ENCODE measurements around the gene PCNX1.
"Not testable (repeated sequence)": the region's sequence is repeated elsewhere in the genome, so short reads cannot be mapped to it uniquely, and the experiment has no call there.

PCNX1 gene

DNA sequence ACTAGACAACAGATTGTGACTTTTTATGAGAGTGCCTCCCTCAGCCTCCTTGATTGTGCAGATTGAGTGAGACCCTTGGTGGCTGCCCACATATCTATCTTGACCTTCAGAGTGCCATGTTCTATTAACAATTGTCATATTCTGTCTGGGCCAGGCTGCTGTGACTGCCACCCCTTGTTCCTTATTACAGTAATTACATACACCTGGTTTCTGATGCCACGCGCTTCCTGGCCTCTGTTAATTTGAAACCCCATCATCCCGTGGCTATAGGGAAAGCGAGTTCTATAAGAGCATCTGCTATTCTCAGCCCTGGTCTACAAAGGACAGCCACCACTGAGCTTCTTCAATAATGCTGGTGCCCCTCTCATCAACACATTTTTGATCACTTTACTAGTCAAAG is 228.7 kb downstream of the PCNX1 start:
- no peak for DNase-seq

DNA sequence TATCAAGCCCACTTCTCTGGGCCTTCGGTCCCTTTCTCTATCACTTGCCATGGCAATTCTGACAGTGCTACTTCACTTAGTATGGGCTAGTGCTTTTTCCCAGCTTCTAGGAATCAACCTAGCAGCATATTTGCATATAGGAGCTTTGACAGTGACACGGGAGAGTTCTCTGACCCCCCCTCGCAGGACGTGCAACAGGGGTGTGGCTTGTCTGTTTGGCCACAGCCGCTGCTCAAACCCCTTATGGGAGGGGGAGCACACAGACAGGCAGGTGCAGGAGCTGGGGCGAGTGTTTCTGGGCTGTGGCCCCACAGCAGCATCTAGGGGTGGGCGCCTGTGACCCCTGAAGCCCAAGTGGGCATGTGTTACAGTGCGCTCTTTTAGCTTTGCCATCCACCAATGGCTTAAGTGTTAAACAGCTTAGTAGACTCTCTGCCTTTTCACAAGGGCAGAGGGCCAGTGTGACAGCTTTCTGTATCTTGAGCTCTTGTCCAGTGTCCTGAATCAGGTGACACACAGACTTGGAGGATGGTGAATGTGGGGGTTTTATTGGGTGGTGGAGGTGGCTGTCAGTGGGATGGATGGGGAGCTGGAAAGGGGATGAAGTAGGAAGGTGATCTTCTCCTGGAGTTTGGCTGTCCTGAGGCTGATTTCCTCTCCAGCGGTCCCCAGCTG is 229.3 kb downstream of the PCNX1 start:
- DNase-seq, result no peak

DNA sequence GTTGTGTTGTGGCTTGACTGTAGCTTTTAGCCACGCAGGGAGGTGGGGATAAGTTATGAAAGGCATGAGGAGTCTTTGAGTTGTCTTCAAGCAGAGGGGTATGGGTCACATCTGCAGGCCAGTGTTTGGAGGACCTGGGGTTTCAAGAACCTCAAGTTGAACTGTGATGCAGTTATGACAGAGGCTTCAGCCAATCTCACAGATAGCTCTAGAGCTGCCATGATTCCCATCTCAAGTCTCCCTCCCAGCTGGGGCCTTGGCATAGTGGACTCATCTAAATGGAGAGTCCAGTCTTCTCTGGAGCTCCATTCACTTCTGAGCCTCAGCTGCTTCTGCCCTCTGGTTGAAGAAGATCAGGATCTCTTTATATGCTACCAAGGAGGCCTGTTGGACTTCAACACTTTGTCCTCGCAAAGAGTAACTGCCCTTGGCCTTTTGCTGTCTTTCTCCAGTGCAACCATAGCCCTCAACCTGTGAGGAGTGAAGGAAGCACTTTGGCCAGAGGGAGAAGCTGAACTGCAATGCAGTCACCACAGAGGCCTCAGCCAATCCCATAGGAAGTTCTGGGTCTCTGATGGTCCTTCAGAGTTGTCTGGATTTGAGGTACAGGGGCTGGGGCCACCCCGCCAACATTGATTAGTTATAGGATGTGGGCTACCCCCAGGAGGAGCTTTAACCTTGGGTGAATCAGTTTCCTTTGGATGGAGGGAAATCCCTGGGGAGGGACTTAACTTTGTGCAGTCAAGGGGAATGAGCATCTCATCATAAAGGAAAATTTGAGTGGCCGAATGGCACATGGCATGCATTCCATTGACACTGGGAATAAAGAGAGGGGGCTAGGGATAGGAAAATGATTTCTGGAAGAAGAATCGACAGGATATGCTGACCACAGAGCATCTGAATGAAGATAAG is 230.5 kb downstream of the PCNX1 start:
- DNase-seq, result no peak

DNA sequence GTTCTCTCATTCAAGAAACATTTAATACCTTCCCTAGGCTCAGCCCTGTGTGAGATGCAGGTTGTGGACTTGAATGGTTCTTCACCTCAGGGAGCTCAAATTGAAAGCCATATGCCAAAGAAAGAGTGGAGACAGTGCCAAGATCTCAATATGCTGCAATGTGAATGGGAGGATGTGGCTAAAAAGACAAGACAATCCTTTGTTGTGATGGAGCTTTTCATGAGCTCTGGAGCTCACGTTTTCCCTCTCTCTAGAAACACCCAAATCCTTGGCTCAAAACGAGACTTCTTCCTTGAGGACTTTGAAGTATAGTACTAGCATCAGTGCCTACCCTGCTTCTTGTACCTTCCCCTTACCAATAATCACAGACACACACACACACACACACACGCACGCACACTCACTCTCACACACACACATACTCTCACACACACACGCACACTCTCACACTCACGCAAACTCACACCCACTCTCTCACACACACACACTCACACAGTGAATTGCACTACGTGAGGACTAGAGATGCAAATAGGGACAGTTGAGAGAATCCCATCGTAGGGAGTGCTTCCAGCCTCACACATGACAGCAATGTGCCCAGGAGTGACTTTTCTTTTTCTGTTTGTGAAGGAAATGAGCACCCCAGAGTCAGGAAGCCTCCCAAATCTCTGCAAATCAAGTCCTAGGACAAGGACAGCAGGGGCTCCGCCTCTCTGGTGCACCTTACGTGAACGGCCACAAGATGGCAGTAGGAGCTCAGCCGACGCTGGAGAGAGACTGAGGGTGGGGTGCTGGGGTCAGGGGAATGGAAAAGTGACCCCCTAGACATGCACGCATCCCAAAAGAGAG is 231.4 kb downstream of the PCNX1 start:
- no peak for DNase-seq

DNA sequence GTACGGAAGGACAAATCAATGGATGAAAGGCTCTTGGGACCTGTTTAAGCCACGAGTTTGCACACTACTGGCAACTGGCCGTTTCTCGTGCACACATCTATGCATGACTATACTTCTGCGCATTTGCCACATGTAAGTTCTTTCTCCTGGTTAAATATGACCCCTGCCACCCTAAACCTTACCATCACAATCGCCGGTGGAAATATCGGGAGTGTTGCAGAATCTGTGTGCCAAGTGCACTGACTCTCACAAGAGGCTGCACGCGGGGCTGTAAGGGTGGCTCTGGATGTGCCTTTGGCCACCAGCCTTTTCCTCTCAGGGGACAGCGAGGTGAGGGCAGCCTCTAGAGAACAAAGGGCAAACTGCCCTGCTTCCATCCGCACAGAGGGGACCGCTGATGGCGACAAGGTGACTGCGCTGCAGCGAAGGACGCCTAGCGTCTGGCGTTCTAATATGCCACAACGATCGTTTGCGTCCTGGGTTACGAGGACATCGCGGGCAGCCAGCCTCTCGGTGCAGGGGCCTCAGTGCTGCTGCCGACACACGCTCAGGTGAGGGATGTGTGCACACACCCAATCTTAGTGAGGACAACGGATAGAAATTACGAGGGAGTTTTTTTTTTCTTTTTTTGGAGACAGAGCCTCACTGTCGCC is 232.2 kb downstream of the PCNX1 start:
- DNase-seq, result no peak

DNA sequence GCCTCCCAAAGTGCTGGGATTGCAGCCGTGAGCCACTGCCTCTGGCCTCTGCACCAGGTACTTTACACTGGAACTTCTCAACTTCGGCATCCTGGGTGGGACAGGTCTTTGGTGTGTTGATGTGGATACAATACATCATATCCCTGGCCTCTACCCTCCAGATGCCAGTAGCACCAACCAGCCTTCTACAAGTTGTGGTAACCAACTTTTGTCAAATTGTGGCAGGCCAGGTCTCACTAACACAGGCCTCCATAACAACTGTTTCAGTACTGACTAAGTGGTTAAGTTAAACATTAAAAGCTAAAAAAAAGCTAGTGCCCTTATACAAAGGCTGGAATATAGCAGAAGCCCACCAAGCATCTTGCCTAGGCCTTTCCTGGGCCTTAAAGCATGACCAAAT is 232.9 kb downstream of the PCNX1 start:
- no peak for DNase-seq

DNA sequence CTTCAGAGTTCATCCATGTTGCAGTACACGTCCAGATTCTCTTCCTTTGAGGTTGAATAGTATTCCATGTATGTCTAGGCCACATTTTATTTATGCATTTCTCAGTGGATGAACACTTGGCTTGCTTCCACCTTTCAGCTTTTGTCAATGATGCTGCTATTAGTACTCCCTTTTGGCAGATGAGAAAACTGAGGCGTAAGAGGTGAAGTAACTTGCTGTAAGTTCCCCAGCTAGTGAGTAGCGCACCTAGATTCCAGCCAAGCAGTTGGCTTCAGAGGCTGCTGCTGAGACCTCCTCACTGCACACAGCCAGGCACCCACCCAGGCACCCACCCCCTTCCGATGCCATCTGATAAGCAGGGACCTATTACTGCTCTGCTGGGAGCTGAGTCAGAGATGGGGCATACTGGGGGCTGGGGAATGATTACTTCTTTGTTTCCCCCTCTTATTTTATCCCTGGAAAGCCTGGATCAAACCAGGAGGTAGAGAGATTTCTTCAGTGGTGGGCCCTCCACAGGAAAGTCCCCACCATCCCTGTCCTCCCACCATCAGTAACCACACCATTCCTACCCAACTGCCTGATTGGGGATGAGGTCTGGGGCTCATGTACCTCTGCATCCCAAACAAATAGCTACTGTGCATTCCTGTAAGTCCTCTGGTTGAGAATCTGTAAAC is 234.6 kb downstream of the PCNX1 start:
- no peak for DNase-seq

DNA sequence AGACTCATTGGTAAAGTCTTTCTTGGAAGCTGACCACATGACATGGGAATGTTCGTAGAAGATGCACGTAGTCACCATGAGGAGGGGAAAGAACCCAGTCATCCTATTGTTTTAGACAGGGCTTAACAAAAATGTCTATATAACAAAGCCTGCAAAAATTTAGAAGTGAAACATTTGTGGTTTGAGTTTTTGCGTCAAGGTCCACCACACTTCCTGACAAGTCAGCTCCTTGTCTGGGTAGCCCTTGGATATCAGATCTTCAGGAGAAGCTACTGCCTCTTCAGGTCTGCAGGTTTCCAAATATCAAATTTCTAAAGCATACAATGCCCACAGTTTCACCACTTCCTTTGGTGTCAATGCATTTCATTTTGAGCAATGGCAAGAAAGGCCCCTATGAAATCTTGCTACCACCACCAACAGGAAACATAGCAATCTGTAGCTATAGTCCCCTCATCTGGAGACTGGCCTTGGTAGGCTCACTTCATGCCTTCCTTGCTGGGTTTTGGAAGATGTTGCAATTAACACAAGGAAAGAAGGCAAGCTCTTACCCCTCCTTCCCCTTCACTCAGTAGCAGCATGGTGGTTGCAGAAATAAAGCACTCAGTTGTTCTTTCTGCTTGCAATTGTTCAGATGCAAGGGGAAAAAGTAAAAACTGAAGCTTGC is 235.2 kb downstream of the PCNX1 start:
- no peak for DNase-seq

DNA sequence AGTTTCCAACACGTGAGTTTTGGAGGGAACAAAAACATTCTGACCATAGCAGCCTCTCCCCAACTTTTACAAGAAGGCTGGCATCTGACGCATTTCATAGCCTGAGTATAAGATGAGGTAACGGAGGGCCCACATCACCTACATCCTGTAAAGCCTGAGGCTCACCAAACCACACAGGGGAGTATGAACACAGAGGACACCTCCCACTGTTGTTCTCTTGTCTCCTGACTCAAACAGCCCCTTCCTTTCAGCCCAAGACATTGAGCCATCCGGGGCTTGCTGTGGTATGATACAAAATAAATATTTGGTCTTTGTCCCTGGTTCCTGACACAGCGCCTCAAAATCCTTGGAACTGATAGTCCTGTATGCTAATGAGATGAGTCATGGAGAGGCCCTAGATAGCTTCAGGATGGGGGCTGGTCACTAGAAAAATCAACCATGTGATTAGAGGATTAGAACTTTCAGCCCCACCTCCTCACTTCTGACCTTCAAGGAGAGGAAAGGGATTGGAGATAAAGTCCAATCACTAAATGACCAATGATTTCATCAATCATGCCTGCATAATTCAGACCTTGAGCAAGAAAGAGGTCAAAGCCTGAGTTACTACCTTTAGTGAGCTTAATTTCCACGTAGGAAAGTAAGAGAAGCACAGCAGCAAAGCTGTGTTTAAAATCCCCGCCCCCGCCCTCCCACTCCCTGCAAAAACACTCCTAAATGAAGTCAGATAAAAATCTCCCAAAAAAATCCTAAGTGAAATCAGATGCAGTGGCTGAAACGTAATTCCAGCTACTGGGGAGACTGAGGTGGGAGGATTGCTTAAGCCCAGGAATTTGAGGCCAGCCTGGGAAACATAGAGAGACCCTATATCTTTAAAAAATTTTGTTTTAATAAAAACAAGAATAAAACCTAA is 236.4 kb downstream of the PCNX1 start:
- no peak for DNase-seq

DNA sequence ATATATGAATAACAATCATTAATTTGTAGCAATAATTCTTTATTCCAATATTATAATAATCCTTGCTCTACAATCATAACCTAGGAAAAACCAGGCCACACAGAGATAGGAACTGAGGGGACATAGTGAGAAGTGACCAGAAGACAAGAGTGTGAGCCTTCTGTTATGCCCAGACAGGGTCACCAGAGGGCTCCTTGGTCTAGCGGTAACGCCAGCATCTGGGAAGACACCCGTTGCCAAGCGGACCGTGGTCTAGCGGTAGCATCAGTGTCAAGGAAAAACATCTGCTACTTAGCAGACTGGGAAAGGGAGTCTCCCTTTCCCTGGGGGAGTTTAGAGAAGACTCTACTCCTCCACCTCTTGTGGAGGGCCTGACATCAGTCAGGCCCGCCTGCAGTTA is 240.1 kb downstream of the PCNX1 start:
- not testable (repeated sequence) for DNase-seq

DNA sequence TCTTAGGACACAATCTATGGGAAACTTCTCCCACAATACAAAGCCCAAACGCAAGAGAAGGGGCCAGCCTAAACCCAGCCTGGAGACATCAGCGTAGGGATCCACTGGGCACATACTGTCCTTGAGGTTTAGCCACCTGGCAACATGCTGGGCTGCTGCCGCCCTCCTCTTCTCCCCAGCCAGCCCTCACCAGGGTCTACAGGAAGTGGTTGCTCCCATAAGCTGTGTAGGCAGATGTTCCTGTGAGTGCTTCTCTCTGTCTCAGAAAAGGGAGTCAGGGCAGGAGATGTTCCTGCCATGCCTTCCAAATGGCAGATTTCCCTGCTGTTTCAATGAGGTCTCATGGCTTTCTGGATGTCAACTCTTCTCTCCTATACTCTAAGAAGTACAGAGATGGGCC is 241.4 kb downstream of the PCNX1 start:
- no peak for DNase-seq

DNA sequence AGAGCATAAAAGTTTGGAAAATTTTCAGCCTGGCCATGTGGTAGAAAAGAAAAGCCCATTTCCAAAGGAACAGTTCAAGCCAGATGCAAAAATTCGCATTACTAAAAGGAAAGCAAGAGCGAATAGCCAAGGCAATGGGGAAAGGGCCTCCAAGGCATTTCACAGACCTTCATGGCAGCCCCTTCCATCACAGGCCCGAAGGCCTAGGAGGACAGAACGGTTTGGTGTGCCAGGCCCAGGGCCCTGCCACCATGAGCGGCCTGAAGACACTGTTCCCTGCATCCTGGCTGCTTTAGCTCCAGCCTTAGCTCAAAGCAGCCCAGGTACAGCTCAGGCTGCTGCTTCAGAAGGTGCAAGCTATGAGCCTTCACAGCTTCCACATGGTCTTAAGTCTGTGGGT is 243.5 kb downstream of the PCNX1 start:
- DNase-seq, result no peak

DNA sequence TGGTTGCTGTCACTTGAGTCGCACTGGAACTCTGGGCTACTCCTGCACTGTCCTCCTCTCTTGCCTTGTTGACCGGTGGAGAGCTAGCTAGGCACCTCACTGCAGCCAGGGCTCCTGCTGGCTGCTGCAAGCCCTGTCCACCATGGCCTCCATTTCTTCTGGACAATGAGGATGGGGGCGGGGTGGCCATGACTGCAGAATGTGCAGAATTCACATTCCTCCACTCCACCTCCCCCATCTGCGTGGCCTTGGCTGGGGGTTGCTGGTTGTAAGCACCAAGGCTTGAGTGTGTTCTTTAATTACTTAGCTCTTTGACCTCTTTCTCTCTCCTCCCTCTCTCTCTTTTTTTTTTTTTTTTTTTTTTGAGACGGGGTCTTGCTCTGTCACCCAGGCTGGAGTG is 248.5 kb downstream of the PCNX1 start:
- DNase-seq, result no peak

DNA sequence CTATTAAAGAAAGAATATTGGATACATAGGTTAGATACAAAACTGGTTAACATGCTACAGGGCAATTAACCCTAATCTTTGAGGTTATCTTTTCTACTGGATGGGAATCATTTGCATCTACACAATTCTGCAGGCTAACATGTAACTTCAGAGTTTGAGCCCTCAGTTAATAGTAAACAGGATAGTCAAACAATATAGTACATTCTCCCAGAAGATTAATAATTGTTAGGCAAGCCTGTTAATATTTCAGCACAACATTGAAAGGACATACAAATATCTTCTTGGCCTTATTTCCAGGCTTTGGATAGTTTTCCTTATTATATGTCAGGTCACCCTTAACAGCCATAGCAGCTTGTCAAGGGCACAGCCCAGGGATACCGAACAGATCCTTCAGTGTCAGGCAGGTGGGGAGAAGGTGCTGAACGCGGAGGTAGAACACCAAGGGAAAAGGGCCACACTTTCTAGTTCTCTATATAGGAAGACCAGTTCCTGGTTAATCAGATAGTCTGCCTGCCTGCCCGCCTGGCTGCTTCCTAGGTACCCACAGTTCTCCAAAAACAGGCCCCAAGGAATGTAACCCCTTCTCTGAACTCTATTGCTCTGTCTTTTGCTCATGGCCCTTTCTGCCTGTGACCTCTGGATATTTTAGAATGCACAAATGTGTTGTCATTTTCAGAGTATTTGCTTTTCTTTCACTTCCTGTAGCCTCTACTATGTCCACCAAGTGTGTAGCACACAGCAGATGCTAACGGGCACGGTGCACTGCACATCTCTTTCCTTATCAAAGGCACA is 256.0 kb downstream of the PCNX1 start:
- DNase-seq, result no peak

DNA sequence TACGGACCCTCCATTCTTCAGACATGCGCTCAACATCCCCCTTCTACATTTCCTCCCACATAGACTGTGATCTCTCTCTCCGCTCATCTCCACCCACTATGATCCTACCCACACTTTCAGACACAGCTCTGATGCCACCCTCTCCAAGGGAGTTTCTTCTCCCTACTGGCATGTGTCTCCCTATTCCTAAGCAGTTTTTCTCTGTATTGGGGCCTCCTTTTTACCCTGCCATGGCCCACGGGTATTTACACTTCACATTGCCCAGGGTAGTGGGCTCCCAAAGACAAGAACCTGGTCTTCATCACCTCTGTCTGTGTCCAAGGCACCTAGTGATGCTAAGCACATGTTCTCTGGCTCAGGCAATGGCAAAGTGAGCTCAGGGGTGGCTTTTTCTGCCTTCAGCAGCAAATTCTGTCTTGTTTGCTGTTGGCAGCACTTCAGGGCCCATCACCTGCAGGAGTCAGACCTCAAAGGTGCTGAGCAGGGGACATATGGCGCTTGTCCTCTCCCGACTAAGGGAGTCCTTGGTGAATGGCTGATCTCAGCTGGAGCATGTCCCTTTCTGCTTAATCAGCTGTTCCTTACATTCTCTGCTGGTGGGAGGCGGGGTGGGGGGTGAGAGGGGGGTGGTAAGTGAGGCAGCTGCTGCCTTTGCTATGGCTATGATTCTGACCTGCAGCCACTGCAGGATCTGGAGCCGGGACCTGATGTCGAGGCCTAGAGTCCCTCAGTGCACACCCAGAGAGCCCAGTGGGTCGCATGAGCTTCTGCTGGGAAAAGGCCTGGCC is 256.8 kb downstream of the PCNX1 start:
- DNase-seq, result no peak
